GM23248 (cell line): Measurements from ENCODE around the gene ECSCR. TPM values are rescaled to one million over a fixed set of nuclear protein-coding genes. Genes with fewer than 3 reads are reported as not detected.
A peak's percentile ranks its signal among the peaks of the same experiment; 100 is the strongest.

Source experiments
- DNase-seq: peaks from one replicate; pipeline ENCODE4 v3.0.0-alpha.2; 2015
- H2AFZ ChIP-seq: fragments of 200-600 bp; sonication (generic); 2 replicates; pipeline ENCODE4 v1.6.1; 2016; ENCODE audit warnings: antibody characterized with exemption
- H3F3A ChIP-seq: fragments of 200-600 bp; sonication (generic); 2 replicates; pipeline ENCODE4 v1.6.1; 2016; ENCODE audit warnings: mild to moderate bottlenecking, antibody characterized with exemption, mixed run types; ENCODE audit not compliant: insufficient read depth
- H3K27ac ChIP-seq: fragments of 200-600 bp; sonication (generic); 2 replicates; pipeline ENCODE4 v1.5.1; 2016; ENCODE audit warnings: mild to moderate bottlenecking
- H3K27me3 ChIP-seq: fragments of 200-600 bp; sonication (generic); replicated peaks from 2 replicates; pipeline ENCODE4 v1.6.1; 2016; ENCODE audit warnings: mild to moderate bottlenecking; ENCODE audit not compliant: insufficient read depth
- H3K36me3 ChIP-seq: fragments of 200-600 bp; sonication (generic); 2 replicates; pipeline ENCODE4 v1.6.1; 2016; ENCODE audit warnings: low read depth, mild to moderate bottlenecking
- H3K4me1 ChIP-seq: fragments of 200-600 bp; sonication (generic); 2 replicates; pipeline ENCODE4 v1.6.1; 2016; ENCODE audit warnings: mild to moderate bottlenecking; ENCODE audit not compliant: insufficient read depth
- H3K4me2 ChIP-seq: fragments of 200-600 bp; sonication (generic); one replicate; pipeline ENCODE4 v1.6.1; 2016; ENCODE audit warnings: mild to moderate bottlenecking; ENCODE audit not compliant: unreplicated experiment
- H3K4me3 ChIP-seq: fragments of 200-600 bp; sonication (generic); 2 replicates; pipeline ENCODE4 v1.5.1; 2016; ENCODE audit warnings: mild to moderate bottlenecking
- H3K79me2 ChIP-seq: fragments of 200-600 bp; sonication (generic); 2 replicates; pipeline ENCODE4 v1.6.1; 2016; ENCODE audit warnings: mild to moderate bottlenecking; ENCODE audit not compliant: insufficient read depth
- H3K9ac ChIP-seq: fragments of 200-600 bp; sonication (generic); 2 replicates; pipeline ENCODE4 v1.6.1; 2016; ENCODE audit warnings: mild to moderate bottlenecking
- H3K9me2 ChIP-seq: fragments of 200-600 bp; sonication (generic); 2 replicates; pipeline ENCODE4 v1.6.1; 2016; ENCODE audit warnings: mixed run types, mild to moderate bottlenecking, moderate library complexity; ENCODE audit not compliant: insufficient read depth
- H3K9me3 ChIP-seq: fragments of 200-600 bp; sonication (generic); one replicate; pipeline ENCODE4 v1.6.1; 2017; ENCODE audit warnings: low read depth
- H4K20me1 ChIP-seq: fragments of 200-600 bp; sonication (generic); 2 replicates; pipeline ENCODE4 v1.6.0; 2016; ENCODE audit not compliant: insufficient read depth
- EZH2 ChIP-seq: fragments of 200-600 bp; sonication (generic); IDR thresholded peaks from 2 replicates; pipeline ENCODE4 v1.6.1; 2018; ENCODE audit warnings: antibody characterized with exemption, mild to moderate bottlenecking; ENCODE audit not compliant: insufficient read depth, poor library complexity, severe bottlenecking
- EZH2phosphoT487 ChIP-seq: fragments of 200-600 bp; sonication (generic); IDR thresholded peaks from 2 replicates; pipeline ENCODE4 v1.6.1; 2018; ENCODE audit warnings: antibody characterized with exemption, moderate library complexity, mild to moderate bottlenecking, low read depth; ENCODE audit not compliant: insufficient read depth
- WGBS, 2 experiments: methylation state at CpG; one replicate each; pipeline ENCODE4 v1.1.6; 2015 to 2017; ENCODE audit warnings: low lambda C conversion rate in 2 of 2, low coverage in 1 of 2; ENCODE audit errors: missing lambda C conversion rate in 2 of 2; 5-methylcytosine and 5-hydroxymethylcytosine counted together
- in situ Hi-C: fragments of 300-500 bp; cut with MboI; formaldehyde crosslinking; loops from 2 replicates; pipeline ENCODE4 v1.15.0; 2020
- polyA plus RNA-seq: library from polyadenylated mRNA; unstranded; fragments of >200 nt; fragmentation: Nextera tagmentation; extraction: Ambion mirVana; gene quantifications from 2 replicates; pipeline ENCODE4 v1.2.1, GENCODE V29; 2016
- total RNA-seq: library from RNA; depleted of rRNA; stranded (reverse); fragments of >200 nt; shearing (Covaris generic); gene quantifications from 2 replicates; pipeline ENCODE4 v1.2.3, GENCODE V29; 2014

Gene ECSCR
- total and polyA plus RNA-seq, 2 experiments from 2014 or later, result 0.41 TPM; not detected in 1

DNA sequence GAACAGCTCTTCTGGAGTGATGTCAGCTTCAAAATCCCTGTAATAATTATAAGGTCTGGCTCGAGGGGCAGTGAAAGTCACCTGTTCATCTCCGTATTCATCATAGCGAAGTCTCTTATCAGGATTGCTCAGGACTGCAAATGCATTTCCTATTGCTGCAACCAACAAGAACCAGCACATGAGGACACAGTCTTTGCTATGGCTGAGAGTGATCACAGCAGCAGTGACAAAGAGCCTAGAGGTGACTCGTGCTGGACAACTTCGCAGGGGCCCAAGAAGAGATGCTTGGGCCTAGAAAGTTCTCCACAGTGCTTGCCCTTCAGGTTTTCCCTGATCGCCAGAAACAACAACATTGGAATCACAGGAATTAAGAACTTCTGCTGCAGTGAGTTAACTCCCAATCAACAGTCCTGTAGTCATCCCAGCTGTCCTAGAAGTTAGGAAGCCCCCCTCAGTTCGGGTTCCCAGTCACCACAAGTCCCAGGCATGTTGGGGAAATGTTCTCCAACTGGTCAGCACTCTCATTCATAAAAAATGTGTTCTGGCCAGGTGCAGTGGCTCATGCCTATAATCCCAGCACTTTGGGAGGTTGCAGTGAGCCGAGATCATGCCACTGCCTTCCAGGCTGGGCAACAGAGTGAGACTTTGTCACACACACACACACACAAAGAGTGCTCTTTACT is 36.2 kb downstream of the ECSCR start:
- Histone ChIP-seq H3K4me3 (no peak overlapping the region), H3K9me2 (no peaks in the 10 kb centered on the region), H3K4me2 (no peak overlapping the region), H3K27ac (peak overlapping the region; percentile 56), H3F3A (0 out of 2 replicates have a peak, but pooled peaks cover 5% of the 10 kb centered on the region), H4K20me1 (no peaks in the 10 kb centered on the region), H3K9ac (no peak overlapping the region), H3K9me3 (no peaks in the 10 kb centered on the region), H3K79me2 (no peaks in the 10 kb centered on the region), H3K4me1 (0 out of 2 replicates have a peak, but pooled peaks cover 4% of the 10 kb centered on the region), H2AFZ (no peak overlapping the region), H3K36me3 (no peaks in the 10 kb centered on the region), H3K27me3 (no peaks in the 10 kb centered on the region)
- peak; percentile 53 for DNase-seq
- in situ Hi-C loops, result loop anchor here (10.0 kb wide), 1 partner anchor 88 kb away; no protein-coding TSS in a partner anchor
- 74 to 83% methylated on average over 8 of the region's 8 CpGs for WGBS, 2 experiments
- TF ChIP-seq EZH2phosphoT487 (no peak), EZH2 (no peak)

DNA sequence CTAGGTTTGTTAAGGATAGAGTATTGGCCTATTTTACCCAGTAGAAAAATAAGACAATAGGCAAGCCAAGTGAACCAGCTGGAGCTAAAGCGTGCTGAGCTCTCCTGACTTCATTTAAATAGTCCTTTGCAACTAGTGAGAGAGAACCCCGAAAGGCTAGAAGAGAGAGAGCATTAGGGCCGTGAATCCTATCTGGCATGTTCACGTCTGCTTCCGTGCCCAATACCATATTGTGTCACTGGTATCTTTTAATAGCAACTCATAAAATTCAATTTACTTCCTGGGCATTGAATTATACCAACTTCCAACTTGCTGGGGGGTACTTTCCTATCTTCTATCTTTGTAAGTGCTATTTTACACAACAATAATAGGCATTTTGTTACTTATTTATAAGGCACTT is 37.0 kb downstream of the ECSCR start:
- WGBS, 2 experiments, result 93 to 98% methylated on average over 5 of the region's 5 CpGs
- H3K27ac ChIP-seq, result no peak overlapping the region
- in situ Hi-C loops, result loop anchor here (10.0 kb wide), 1 partner anchor 89 kb away; no protein-coding TSS in a partner anchor

DNA sequence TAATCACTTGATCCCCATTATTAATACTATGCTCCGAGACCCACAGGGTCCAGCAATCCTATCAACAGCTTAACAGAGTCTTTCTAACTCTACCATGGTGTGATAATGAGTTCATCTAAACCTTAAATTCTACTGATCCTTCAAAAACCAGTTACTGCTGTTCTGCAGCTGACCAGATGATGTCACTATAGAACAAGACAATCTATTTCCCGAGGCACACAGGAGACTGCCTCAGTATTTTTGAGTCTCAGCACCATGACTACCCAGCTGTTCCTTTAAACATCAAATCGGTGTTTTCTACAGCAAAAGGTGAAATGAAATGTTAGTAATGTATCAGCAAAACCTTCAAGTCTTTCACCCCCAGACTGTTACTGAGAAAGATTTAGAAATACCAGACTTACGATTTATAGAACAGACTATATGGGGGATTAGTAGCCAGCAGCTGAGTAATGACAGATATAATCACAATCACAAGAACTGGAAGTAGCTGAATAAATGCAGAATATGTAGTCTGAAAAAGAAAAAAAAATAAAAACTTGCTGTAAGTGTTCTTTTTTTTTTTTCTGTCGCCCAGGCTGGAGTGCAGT is 40.1 kb downstream of the ECSCR start:
- H2AFZ ChIP-seq, result 0 out of 2 replicates have a peak overlapping the region, but pooled peaks have one; percentile 45
- DNase-seq, result peak; percentile 82
- H3K36me3 ChIP-seq, result peaks cover 8% of the 10 kb centered on the region; the same call in 1 of the 2 replicates
- H3K9ac ChIP-seq, result no peak overlapping the region
- no peaks in the 10 kb centered on the region for H3K27me3 ChIP-seq
- no peak overlapping the region for H3K27ac ChIP-seq
- 33 to 35% methylated on average over 5 of the region's 5 CpGs for WGBS, 2 experiments
- no peaks in the 10 kb centered on the region for H4K20me1 ChIP-seq
- no peak overlapping the region for H3K4me3 ChIP-seq
- H3K4me1 ChIP-seq, result 0 out of 2 replicates have a peak, but pooled peaks cover 4% of the 10 kb centered on the region
- no peak overlapping the region for H3K4me2 ChIP-seq
- in situ Hi-C loops, result loop anchor here (10.0 kb wide), 1 partner anchor 92 kb away; no protein-coding TSS in a partner anchor
- TF ChIP-seq EZH2 (no peak), EZH2phosphoT487 (no peak)
- H3K9me3 ChIP-seq, result no peaks in the 10 kb centered on the region
- H3K9me2 ChIP-seq, result no peaks in the 10 kb centered on the region
- H3F3A ChIP-seq, result 0 out of 2 replicates have a peak, but pooled peaks cover 5% of the 10 kb centered on the region
- no peaks in the 10 kb centered on the region for H3K79me2 ChIP-seq

More for the DNA sequence above, 37.0 kb downstream of the ECSCR start:
- Histone ChIP-seq H3K27me3 (no peaks in the 10 kb centered on the region), H4K20me1 (no peaks in the 10 kb centered on the region), H3K4me3 (no peak overlapping the region), H3F3A (0 out of 2 replicates have a peak, but pooled peaks cover 5% of the 10 kb centered on the region), H2AFZ (no peak overlapping the region), H3K9me2 (no peaks in the 10 kb centered on the region), H3K9ac (no peak overlapping the region), H3K9me3 (no peaks in the 10 kb centered on the region), H3K4me1 (0 out of 2 replicates have a peak, but pooled peaks cover 4% of the 10 kb centered on the region), H3K79me2 (no peaks in the 10 kb centered on the region), H3K36me3 (no peaks in the 10 kb centered on the region), H3K4me2 (no peak overlapping the region)
- TF ChIP-seq EZH2, result no peak
- TF ChIP-seq EZH2phosphoT487, result no peak
- DNase-seq, result no peak

DNA sequence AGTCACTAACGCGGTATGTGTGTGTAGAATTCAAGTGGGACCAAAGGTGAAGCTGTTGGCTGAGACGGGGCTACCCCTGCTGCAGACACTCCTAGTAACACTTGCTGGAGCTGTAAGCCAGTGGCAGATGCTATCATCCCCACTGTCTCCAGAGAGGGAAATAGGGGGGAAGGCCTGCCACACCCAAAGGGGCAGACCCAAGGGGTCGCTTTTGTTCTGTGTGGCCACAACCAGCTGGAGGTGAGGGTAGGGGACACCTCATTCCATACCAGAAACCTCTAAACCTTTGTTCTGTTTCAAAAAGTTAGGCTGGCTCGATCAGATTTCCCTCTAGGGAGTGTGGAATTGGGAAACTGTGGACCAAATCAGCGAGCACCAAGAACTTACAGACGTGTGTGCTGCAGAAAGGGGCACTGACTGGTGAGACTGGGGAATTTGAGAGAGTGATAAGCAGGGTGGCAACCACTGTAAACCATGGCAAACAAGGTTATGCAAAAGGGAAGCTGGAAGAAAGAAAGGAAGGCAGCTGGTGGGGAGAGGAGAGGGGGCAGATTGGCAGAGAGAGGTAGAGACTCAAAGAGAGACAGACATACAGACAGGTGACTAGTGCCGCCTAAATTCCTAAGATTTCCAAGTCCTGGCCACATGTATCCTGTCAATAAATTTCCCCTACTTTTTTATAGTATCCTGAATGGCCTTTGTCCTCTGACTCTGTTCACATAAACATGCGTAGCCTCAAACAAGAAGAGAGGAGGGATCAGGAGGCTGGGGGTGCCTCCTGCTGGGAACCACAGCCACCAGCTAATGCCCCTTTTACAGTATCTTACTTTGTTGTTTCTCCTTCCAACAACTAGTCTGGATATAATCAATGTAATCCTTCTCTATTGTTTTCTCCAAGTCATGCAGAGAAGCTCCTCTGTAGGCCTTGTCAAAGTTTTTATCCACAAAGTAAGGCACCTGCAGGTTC is 43.0 kb downstream of the ECSCR start:
- no peaks in the 10 kb centered on the region for H3F3A ChIP-seq
- H3K27ac ChIP-seq, result no peak overlapping the region
- no peaks in the 10 kb centered on the region for H4K20me1 ChIP-seq
- H2AFZ ChIP-seq, result no peak overlapping the region
- in situ Hi-C loops, result loop anchor here (10.0 kb wide), 1 partner anchor 95 kb away; no protein-coding TSS in a partner anchor
- no peak for TF ChIP-seq EZH2phosphoT487
- no peak overlapping the region for H3K4me3 ChIP-seq
- H3K36me3 ChIP-seq, result peaks cover 8% of the 10 kb centered on the region; the same call in 1 of the 2 replicates
- H3K9me2 ChIP-seq, result no peaks in the 10 kb centered on the region
- H3K4me1 ChIP-seq, result no peaks in the 10 kb centered on the region
- no peaks in the 10 kb centered on the region for H3K27me3 ChIP-seq
- no peak overlapping the region for H3K9ac ChIP-seq
- no peak overlapping the region for H3K4me2 ChIP-seq
- H3K79me2 ChIP-seq, result no peaks in the 10 kb centered on the region
- no peak for DNase-seq
- WGBS, 2 experiments, result 89 to 93% methylated on average over 9 of the region's 9 CpGs
- no peaks in the 10 kb centered on the region for H3K9me3 ChIP-seq
